ENCODE results near the gene GFRA3. TPM values are rescaled to one million over a fixed set of nuclear protein-coding genes. Genes with fewer than 3 reads are reported as not detected.

GFRA3 gene
- total RNA-seq, 1 experiment from 2014 or later: 1.3 TPM

- TF ChIP-seq FOXK1 (CRISPR knock-in tag; IDR thresholded peaks at IDR 0.05) (no peak), IRF1 (CRISPR knock-in tag; IDR thresholded peaks at IDR 0.05) (no peak), PREB (CRISPR knock-in tag; IDR thresholded peaks at IDR 0.05; ENCODE audit: borderline replicate concordance) (no peak)
Observed at GRCh38 chr5:138276402-138277054, 2.1 kb upstream of the GFRA3 start (continued).

GRCh38 chr5:138275895-138276294 is 1.5 kb upstream of the GFRA3 start:
- ChIA-PET CTCF (interaction anchor here (1.2 to 1.7 kb wide), 3 partner anchors 36 to 77 kb away, joined by 3 to 4 read pairs (median 4); partner anchors contain the start of genes CDC25C and KDM3B), POLR2A (interaction anchor here (1.2 to 1.7 kb wide), 2 partner anchors 32 to 97 kb away, joined by 4 read pairs; partner anchors contain the start of gene KIF20A)
- peaks cover 10% of the 10 kb centered on the region for H3K4me1 Mint-ChIP-seq
- H3K27ac Mint-ChIP-seq: no peak overlapping the region
- H3K4me3 Mint-ChIP-seq: no peak overlapping the region
- H3K9me3 Mint-ChIP-seq: no peaks in the 10 kb centered on the region
- no peak for ATAC-seq
- TF ChIP-seq ZNF396 (CRISPR knock-in tag; IDR thresholded peaks at IDR 0.05; ENCODE audit: borderline replicate concordance): no peak
- no peak for DNase-seq (ENCODE audit: low spot score)
- H3K27me3 Mint-ChIP-seq (ENCODE audit: low read depth): peaks cover 48% of the 10 kb centered on the region
- no peaks in the 10 kb centered on the region for H3K36me3 Mint-ChIP-seq

GRCh38 chr5:138275379-138275782 is 960 bp upstream of the GFRA3 start:
- TF ChIP-seq AFF4 (CRISPR knock-in tag; IDR thresholded peaks at IDR 0.05; ENCODE audit: borderline replicate concordance): no peak
- no peak for TF ChIP-seq ATF3 (CRISPR knock-in tag; conservative IDR thresholded peaks at IDR 0.05)
- no peak for TF ChIP-seq MXD4 (CRISPR knock-in tag; IDR thresholded peaks at IDR 0.05; ENCODE audit: borderline replicate concordance)
- no peak for TF ChIP-seq ERG (CRISPR knock-in tag; IDR thresholded peaks at IDR 0.05)
- no peak for TF ChIP-seq GABPB1 (CRISPR knock-in tag; IDR thresholded peaks at IDR 0.05)
- no peak for TF ChIP-seq CREB1 (CRISPR knock-in tag; IDR thresholded peaks at IDR 0.05)
- no peak for TF ChIP-seq ETV6 (CRISPR knock-in tag; IDR thresholded peaks at IDR 0.05)
- H3K4me1 Mint-ChIP-seq: peaks cover 10% of the 10 kb centered on the region
- ATAC-seq (no peak), DNase-seq (ENCODE audit: low spot score) (no peak)
- no peaks in the 10 kb centered on the region for H3K36me3 Mint-ChIP-seq
- H3K9me3 Mint-ChIP-seq: no peaks in the 10 kb centered on the region
- H3K27me3 Mint-ChIP-seq (ENCODE audit: low read depth): peaks cover 48% of the 10 kb centered on the region
- ChIA-PET CTCF (interaction anchor here (0.5 to 1.7 kb wide), 6 partner anchors 8 to 533 kb away, joined by 3 to 12 read pairs (median 4); partner anchors contain the start of genes CDC25C and KDM3B), POLR2A (interaction anchor here (0.6 to 1.7 kb wide), 7 partner anchors 32 to 96 kb away, joined by 3 to 4 read pairs (median 3); partner anchors contain the start of genes CDC23 and KIF20A)
- H3K27ac Mint-ChIP-seq: no peak overlapping the region
- H3K4me3 Mint-ChIP-seq: no peak overlapping the region

GRCh38 chr5:138273834-138274188 is 610 bp downstream of the GFRA3 start:
- ATAC-seq (no peak), DNase-seq (ENCODE audit: low spot score) (no peak)
- POLR2A ChIA-PET: interaction anchor here (0.5 kb wide), 1 partner anchor 40 kb away, joined by 4 read pairs; no protein-coding TSS in a partner anchor
- H3K4me1 Mint-ChIP-seq: peaks cover 10% of the 10 kb centered on the region
- peaks cover 48% of the 10 kb centered on the region for H3K27me3 Mint-ChIP-seq (ENCODE audit: low read depth)
- CTCF ChIA-PET: interaction anchor here (0.6 to 1.5 kb wide), 2 partner anchors 9 to 225 kb away, joined by 4 to 12 read pairs; no protein-coding TSS in a partner anchor
- TF ChIP-seq ATF6 (CRISPR knock-in tag; IDR thresholded peaks at IDR 0.05): no peak
- no peaks in the 10 kb centered on the region for H3K9me3 Mint-ChIP-seq
- H3K36me3 Mint-ChIP-seq: no peaks in the 10 kb centered on the region
- H3K27ac Mint-ChIP-seq: no peak overlapping the region; the same call in 1 of the 2 replicates
- H3K4me3 Mint-ChIP-seq: peak overlapping the region; percentile 63

Data from WTC11 (cell line).